Panc1 (cell line): ENCODE measurements around the gene MYADML2. TPM values are rescaled to one million over a fixed set of nuclear protein-coding genes. Genes with fewer than 3 reads are reported as not detected.
A peak's percentile ranks its signal among the peaks of the same experiment; 100 is the strongest.

Experiments used
- ATAC-seq: fragments of 200-7000 bp; cut with Tn5 transposase; 2 replicates; pipeline ENCODE4 v1.9.1; 2020; ENCODE audit warnings: mild to moderate bottlenecking, moderate library complexity
- BruUV-seq: library from RNA; stranded (reverse); fragments of 400-500 nt; replicated peaks from 2 replicates; lab custom pipeline; 2021; lab: Mats Ljungman, UMichigan
- CTCF ChIA-PET: fragments of 300-600 bp; sonication (Branson Sonifier 250); formaldehyde crosslinking; loops from one replicate; lab custom pipeline; 2022; ENCODE audit warnings: antibody characterized with exemption; lab: Charles Lee
- POLR2A ChIA-PET: fragments of 300-600 bp; sonication (Branson Sonifier 250); formaldehyde crosslinking; loops from one replicate; lab custom pipeline; 2022; ENCODE audit warnings: antibody characterized with exemption; lab: Charles Lee
- DNase-seq: peaks from one replicate; pipeline ENCODE4 v3.0.0-alpha.2; 2010; ENCODE audit warnings: low read depth, low spot score
- H3K27ac ChIP-seq: 2 replicates; pipeline ENCODE4 v1.5.1; 2011; ENCODE audit warnings: mild to moderate bottlenecking, low read length, inconsistent platforms
- H3K27me3 ChIP-seq: fragments of 200-500 bp; sonication (Bioruptor generic); 2 replicates; pipeline ENCODE4 v1.6.0; 2014; ENCODE audit warnings: low read length, inconsistent platforms; ENCODE audit not compliant: control insufficient read depth, insufficient read depth
- H3K36me3 ChIP-seq: fragments of 200-500 bp; sonication (Bioruptor generic); 2 replicates; pipeline ENCODE4 v1.5.1; 2014; ENCODE audit warnings: inconsistent platforms, mild to moderate bottlenecking, low read length, moderate library complexity; ENCODE audit not compliant: control insufficient read depth, insufficient read depth
- H3K4me1 ChIP-seq: 2 replicates; pipeline ENCODE4 v1.5.1; 2011; ENCODE audit warnings: inconsistent platforms, mild to moderate bottlenecking, low read length, moderate library complexity; ENCODE audit not compliant: control insufficient read depth, insufficient read depth
- H3K4me3 ChIP-seq, 2 experiments: 2 replicates each; pipeline ENCODE4 v1.5.1; 2011 to 2012; ENCODE audit warnings: low read depth in 2 of 2, low read length in 2 of 2, mild to moderate bottlenecking in 2 of 2, inconsistent platforms in 1 of 2, moderate library complexity in 1 of 2
- H3K9me3 ChIP-seq: fragments of 200-500 bp; sonication (Bioruptor generic); 2 replicates; pipeline ENCODE4 v1.5.1; 2014; ENCODE audit warnings: low read depth, mild to moderate bottlenecking, inconsistent platforms, low read length, moderate library complexity; ENCODE audit not compliant: control insufficient read depth, insufficient read depth
- POLR2AphosphoS5 ChIP-seq: IDR thresholded peaks from 2 replicates; pipeline ENCODE4 v1.6.1; 2012; ENCODE audit warnings: mild to moderate bottlenecking, low read depth, low read length, moderate library complexity
- SIN3A ChIP-seq: IDR thresholded peaks from 2 replicates; pipeline ENCODE4 v1.6.1; 2012; ENCODE audit warnings: low read depth, mild to moderate bottlenecking, low read length, moderate library complexity, borderline replicate concordance; ENCODE audit not compliant: insufficient read depth
- TCF7L2 ChIP-seq: IDR thresholded peaks from 2 replicates; pipeline ENCODE4 v1.6.1; 2011; ENCODE audit warnings: mild to moderate bottlenecking, low read depth, low read length, inconsistent platforms
- in situ Hi-C: cut with HindIII; loops from 2 replicates; pipeline ENCODE4 v1.10.0; 2016; ENCODE audit warnings: low sequenced_read_pairs, low pct_unique_long_range_greater_than_20kb
- intact Hi-C: fragments of 100-400 bp; cut with micrococcal nuclease; formaldehyde crosslinking; loops from one replicate; pipeline ENCODE4 v1.10.0; 2022; ENCODE audit not compliant: unreplicated experiment
- total RNA-seq: library from RNA; stranded (reverse); gene quantifications from one replicate; pipeline ENCODE4 v1.2.1, GENCODE V29; 2021; ENCODE audit not compliant: unreplicated experiment
- TF ChIP-seq, protein P1 (sequence below), 2 experiments: IDR thresholded peaks; 2 replicates each; pipeline ENCODE4 v1.6.1; 2011 to 2012; ENCODE audit warnings: low read depth in 2 of 2, control low read depth in 1 of 2, low read length in 1 of 2, mild to moderate bottlenecking in 1 of 2, moderate library complexity in 1 of 2; ENCODE audit not compliant: insufficient read depth in 1 of 2
- TF ChIP-seq, protein P2 (sequence below): fragments of 450-650 bp; IDR thresholded peaks from 2 replicates; pipeline ENCODE4 v1.5.1; 2017; ENCODE audit warnings: mild to moderate bottlenecking

The MYADML2 gene
- total RNA-seq, 1 experiment from 2014 or later, result not detected

DNA sequence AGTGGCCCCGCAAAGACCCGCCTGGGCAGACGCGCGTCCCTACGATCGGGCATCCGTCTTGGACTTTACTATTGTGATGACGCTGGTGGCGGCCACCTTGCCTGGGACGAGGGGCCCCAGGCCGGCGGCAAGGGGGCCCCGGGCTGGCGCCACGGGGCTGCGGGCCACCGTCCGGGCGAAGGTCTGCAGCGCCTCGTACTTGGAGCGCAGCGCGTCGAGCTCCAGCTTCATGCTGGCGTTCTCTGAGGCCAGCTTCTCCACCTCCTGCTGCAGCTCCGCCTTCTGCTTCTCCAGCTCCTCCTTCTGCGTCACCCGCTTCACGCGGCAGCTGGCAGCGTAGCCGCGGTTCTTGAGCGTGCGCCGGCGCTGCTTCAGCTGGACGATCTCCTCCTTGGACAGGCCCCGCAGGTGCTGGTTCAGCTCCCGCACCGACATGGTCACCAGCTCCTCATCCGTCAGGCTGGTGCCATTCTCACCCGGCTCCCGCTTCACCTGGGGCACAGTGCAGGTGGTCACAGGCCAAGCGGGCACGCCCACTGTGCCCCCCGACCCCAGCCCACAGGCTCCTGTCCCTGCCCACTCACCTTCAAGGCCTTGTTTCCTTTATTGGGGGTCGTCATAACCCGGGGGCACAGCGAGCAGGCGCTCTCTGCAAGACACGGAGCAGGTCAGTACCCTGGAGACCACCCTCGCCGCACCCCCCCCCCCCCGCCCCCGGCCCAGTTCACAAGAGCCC is 24.3 kb downstream of the MYADML2 start:
- DNase-seq, result no peak
- POLR2A ChIA-PET, result interaction anchor here (0.5 kb wide), 1 partner anchor 218 kb away, joined by 10 read pairs; no protein-coding TSS in a partner anchor
- ATAC-seq, result no peak
- H3K36me3 ChIP-seq, result peaks cover 3% of the 10 kb centered on the region; the same call in 1 of the 2 replicates
- H3K4me1 ChIP-seq, result peaks cover 60% of the 10 kb centered on the region
- H3K4me3 ChIP-seq, result no peak overlapping the region; a peak in 1 of 4 replicates
- no TSS peak for BruUV-seq
- 0 out of 2 replicates have a peak, but pooled peaks have one; percentile 18 for TF ChIP-seq POLR2AphosphoS5
- no peak for TF ChIP-seq TCF7L2
- no peak for TF ChIP-seq SIN3A
- in situ Hi-C loops (no loop called here), intact Hi-C loops (no loop called here)
- H3K27me3 ChIP-seq, result no peaks in the 10 kb centered on the region
- H3K27ac ChIP-seq, result peak overlapping the region; percentile 45; the same call in 1 of the 2 replicates
- H3K9me3 ChIP-seq, result no peaks in the 10 kb centered on the region
- CTCF ChIA-PET, result no interaction called here

DNA sequence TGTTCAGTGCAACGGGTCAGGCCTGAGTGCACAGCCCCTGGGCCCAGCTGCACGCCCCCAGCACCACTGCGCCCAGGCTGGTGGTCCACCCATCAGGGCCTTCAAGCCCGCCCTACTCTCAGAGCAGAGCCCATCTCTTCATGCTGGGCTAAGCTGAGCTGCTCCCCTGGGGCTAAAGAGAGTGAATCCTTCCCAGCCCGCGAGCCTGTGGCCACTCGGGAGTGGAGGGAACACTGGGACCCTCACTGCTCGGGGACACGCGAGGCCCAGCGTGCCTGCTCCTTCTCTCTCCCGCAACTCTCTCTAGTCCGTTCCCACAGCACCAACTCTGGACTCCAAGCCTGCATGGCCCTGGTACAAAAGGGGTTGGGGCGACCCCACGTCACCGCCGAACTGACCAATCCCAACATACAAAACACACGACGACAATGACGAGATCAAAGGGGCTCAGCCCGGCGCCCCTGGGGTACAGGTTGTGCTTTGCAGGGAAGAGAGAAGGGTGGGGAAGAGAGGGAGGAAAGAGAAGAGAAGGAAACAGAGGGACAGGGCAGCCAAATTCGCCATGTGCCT is 25.0 kb downstream of the MYADML2 start:
- Histone ChIP-seq H3K9me3 (no peaks in the 10 kb centered on the region), H3K36me3 (peaks cover 9% of the 10 kb centered on the region; the same call in 1 of the 2 replicates), H3K4me3 (no peak overlapping the region), H3K4me1 (peaks cover 60% of the 10 kb centered on the region), H3K27me3 (no peaks in the 10 kb centered on the region), H3K27ac (0 out of 2 replicates have a peak overlapping the region, but pooled peaks have one; percentile 45)
- no TSS peak for BruUV-seq
- DNase-seq (no peak), ATAC-seq (no peak)
- ChIA-PET POLR2A (no interaction called here), CTCF (no interaction called here)
- in situ Hi-C loops, result no loop called here
- intact Hi-C loops, result no loop called here
- TF ChIP-seq SIN3A (no peak), TCF7L2 (no peak), POLR2AphosphoS5 (no peak)
- TF ChIP-seq, protein P1, sequence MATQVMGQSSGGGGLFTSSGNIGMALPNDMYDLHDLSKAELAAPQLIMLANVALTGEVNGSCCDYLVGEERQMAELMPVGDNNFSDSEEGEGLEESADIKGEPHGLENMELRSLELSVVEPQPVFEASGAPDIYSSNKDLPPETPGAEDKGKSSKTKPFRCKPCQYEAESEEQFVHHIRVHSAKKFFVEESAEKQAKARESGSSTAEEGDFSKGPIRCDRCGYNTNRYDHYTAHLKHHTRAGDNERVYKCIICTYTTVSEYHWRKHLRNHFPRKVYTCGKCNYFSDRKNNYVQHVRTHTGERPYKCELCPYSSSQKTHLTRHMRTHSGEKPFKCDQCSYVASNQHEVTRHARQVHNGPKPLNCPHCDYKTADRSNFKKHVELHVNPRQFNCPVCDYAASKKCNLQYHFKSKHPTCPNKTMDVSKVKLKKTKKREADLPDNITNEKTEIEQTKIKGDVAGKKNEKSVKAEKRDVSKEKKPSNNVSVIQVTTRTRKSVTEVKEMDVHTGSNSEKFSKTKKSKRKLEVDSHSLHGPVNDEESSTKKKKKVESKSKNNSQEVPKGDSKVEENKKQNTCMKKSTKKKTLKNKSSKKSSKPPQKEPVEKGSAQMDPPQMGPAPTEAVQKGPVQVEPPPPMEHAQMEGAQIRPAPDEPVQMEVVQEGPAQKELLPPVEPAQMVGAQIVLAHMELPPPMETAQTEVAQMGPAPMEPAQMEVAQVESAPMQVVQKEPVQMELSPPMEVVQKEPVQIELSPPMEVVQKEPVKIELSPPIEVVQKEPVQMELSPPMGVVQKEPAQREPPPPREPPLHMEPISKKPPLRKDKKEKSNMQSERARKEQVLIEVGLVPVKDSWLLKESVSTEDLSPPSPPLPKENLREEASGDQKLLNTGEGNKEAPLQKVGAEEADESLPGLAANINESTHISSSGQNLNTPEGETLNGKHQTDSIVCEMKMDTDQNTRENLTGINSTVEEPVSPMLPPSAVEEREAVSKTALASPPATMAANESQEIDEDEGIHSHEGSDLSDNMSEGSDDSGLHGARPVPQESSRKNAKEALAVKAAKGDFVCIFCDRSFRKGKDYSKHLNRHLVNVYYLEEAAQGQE (IDR thresholded peaks at IDR 0.05; ENCODE audit: insufficient read depth in 1 of 2, low read depth in 2 of 2, low read length in 1 of 2), result no peak
- TF ChIP-seq, protein P2, sequence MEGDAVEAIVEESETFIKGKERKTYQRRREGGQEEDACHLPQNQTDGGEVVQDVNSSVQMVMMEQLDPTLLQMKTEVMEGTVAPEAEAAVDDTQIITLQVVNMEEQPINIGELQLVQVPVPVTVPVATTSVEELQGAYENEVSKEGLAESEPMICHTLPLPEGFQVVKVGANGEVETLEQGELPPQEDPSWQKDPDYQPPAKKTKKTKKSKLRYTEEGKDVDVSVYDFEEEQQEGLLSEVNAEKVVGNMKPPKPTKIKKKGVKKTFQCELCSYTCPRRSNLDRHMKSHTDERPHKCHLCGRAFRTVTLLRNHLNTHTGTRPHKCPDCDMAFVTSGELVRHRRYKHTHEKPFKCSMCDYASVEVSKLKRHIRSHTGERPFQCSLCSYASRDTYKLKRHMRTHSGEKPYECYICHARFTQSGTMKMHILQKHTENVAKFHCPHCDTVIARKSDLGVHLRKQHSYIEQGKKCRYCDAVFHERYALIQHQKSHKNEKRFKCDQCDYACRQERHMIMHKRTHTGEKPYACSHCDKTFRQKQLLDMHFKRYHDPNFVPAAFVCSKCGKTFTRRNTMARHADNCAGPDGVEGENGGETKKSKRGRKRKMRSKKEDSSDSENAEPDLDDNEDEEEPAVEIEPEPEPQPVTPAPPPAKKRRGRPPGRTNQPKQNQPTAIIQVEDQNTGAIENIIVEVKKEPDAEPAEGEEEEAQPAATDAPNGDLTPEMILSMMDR, result no peak
